Pericardium fibroblast (primary cell): ENCODE measurements around the gene SERPINA9. TPM values are rescaled to one million over a fixed set of nuclear protein-coding genes. Genes with fewer than 3 reads are reported as not detected.

ENCODE experiments used
- total RNA-seq: library from RNA; depleted of rRNA; stranded (reverse); fragments of >200 nt; gene quantifications from 2 replicates; pipeline ENCODE4 v1.2.3, GENCODE V29; 2015

SERPINA9 gene
- not detected in 2 replicates for total RNA-seq

GRCh38 chr14:94476023-94476422, at the start of gene SERPINA9:
Gene SERPINA9, minus strand, starts transcription at chr14:94476197. Its CDS starts 6,357 bp downstream, at chr14:94469840.

GRCh38 chr14:94509356-94509755, 33.4 kb upstream of the SERPINA9 start, which contains the start of gene SERPINA12:
Gene SERPINA12, minus strand, starts transcription at chr14:94509469. Its CDS starts 11,072 bp downstream, at chr14:94498397.

Other genes starting within 250 kb of the SERPINA9 start
- gene SERPINA10, start 182.9 kb downstream of the SERPINA9 start, total RNA-seq = not detected in 2 replicates
- gene SERPINA6, start 152.9 kb downstream of the SERPINA9 start, total RNA-seq = not detected in 2 replicates
- not detected in 2 replicates for gene SERPINA2, start 109.5 kb downstream of the SERPINA9 start, total RNA-seq
- gene SERPINA1, start 87.6 kb downstream of the SERPINA9 start, total RNA-seq = 0.47 TPM in 1 of 2 replicates, not detected in the other
- not detected in 2 replicates for gene SERPINA11, start 23.4 kb downstream of the SERPINA9 start, total RNA-seq
- gene SERPINA12, start 33.3 kb upstream of the SERPINA9 start, total RNA-seq = not detected in 2 replicates
- not detected in 2 replicates for gene SERPINA4, start 85.2 kb upstream of the SERPINA9 start, total RNA-seq
- 0.47 TPM in 1 of 2 replicates, not detected in the other for gene SERPINA5, start 105.2 kb upstream of the SERPINA9 start, total RNA-seq
- gene SERPINA3, start 136.2 kb upstream of the SERPINA9 start, total RNA-seq = 63.4 and 80.7 TPM in 2 replicates